Measurements from ENCODE around the gene RPS19. TPM values are rescaled to one million over a fixed set of nuclear protein-coding genes. Genes with fewer than 3 reads are reported as not detected.

RPS19 gene
- total RNA-seq, 1 experiment from 2014 or later, result 1,363 TPM

DNA sequence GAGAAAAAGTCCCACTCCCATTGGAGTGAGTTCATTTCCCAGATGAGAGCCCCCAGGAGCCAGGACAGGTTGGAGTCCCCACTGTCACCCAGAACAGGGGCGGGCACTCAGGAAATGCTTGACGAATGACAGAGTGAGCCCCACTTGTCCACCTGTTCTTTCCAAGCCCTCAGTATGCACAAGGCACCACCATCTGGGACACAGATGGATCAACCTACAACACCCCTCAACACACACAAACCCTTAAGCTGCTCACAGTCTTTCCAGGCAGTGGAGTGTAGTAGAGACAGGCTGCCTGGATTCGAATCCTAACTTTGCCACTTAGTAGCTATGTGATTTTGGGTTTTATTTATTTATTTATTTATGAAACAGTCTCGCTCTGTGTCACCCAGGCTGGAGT, 30.9 kb downstream of the RPS19 start:
- no peak for DNase-seq (ENCODE audit: low read depth in 1 of 2, low spot score in 2 of 2)
- H3K36me3 ChIP-seq, result peaks cover 63% of the 10 kb centered on the region
- H3K4me1 ChIP-seq (replicated peaks), result no peaks in the 10 kb centered on the region
- H3K27ac ChIP-seq, result no peak overlapping the region
- no peaks in the 10 kb centered on the region for H3K27me3 ChIP-seq (replicated peaks)
- H3K4me3 ChIP-seq, result no peak overlapping the region
- no peaks in the 10 kb centered on the region for H3K9me3 ChIP-seq (replicated peaks)

DNA sequence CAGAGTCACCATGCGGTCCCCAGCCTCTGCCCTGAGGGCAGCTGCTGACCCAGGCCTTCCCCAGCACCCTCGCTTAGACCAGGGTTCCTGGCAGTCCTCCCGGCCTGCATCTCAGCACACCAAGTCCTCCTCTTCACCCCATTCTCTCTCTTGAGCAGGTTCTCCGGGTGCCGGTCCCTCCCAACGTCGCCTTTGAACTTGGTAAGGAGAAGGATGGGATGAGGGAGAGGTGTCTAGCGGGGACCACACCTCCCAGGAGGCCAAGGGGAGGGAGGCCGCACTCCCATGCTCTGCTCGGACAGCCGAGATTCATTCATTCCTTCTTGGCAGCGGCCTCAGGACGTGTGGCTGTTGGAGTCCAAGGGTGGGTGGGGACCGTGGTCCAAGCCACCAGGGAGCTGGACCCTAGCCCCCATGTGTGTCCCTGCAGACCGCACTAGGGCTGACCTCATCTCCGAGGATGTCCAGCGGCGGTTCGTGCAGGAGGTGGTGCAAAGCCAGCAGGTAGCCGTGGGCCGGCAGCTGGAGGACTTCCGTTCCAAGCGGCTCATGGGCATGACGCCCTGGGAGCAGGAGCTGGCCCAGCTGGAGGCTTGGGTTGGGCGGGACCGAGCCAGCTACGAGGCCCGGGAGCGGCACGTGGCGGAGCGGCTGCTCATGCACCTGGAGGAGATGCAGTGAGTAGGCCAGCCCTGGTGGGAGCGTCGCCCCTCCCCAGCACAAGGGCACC, 32.3 kb downstream of the RPS19 start:
- Histone ChIP-seq H3K36me3 (peaks cover 64% of the 10 kb centered on the region), H3K4me3 (no peak overlapping the region), H3K27me3 (replicated peaks) (no peaks in the 10 kb centered on the region), H3K4me1 (replicated peaks) (no peaks in the 10 kb centered on the region), H3K9me3 (replicated peaks) (no peaks in the 10 kb centered on the region), H3K27ac (no peak overlapping the region)
- DNase-seq (ENCODE audit: low read depth in 1 of 2, low spot score in 2 of 2), result no peak

DNA sequence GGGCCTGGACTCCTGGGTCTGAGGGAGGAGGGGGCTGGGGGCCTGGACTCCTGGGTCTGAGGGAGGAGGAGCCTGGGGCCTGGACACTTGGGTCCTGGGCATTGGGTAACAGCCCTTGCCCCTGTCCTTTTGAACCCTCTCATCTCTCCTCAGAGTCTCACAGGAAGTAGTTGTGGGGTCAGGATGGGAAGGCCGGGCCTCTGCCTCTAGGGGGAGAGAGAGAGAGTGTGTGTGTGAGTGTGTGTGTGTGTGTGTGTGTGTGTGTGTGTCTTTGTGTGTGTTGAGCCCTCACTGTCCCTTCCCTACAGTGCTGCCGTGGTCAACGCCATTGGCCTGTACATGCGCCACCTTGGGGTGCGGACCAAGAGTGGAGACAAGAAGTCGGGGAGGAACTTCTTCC, 33.8 kb downstream of the RPS19 start:
- Histone ChIP-seq H3K27me3 (replicated peaks) (no peaks in the 10 kb centered on the region), H3K4me3 (no peak overlapping the region), H3K36me3 (peaks cover 68% of the 10 kb centered on the region), H3K9me3 (replicated peaks) (no peaks in the 10 kb centered on the region), H3K27ac (no peak overlapping the region), H3K4me1 (replicated peaks) (no peaks in the 10 kb centered on the region)
- DNase-seq (ENCODE audit: low read depth in 1 of 2, low spot score in 2 of 2), result no peak

DNA sequence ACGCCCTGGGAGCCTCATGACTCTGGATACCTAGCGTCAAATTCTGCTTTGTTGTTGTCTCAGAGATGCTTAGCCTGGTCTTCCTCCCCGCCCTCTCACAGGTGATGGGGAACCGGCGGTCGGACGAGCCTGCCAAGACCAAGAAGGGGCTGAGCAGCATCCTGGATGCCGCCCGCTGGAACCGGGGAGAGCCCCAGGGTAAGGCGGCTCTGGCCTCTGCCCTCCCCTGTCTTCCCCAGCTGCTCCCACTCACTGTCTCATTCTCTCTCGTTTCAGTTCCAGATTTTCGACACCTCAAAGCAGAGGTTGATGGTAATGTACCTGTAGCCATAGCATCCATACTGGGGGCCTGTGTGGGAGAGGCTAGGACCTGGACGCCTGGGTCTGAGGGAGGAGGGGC, 34.3 kb downstream of the RPS19 start:
- DNase-seq (ENCODE audit: low read depth in 1 of 2, low spot score in 2 of 2), result no peak
- H3K4me1 ChIP-seq (replicated peaks), result no peaks in the 10 kb centered on the region
- no peaks in the 10 kb centered on the region for H3K9me3 ChIP-seq (replicated peaks)
- no peaks in the 10 kb centered on the region for H3K27me3 ChIP-seq (replicated peaks)
- no peak overlapping the region for H3K27ac ChIP-seq
- peaks cover 67% of the 10 kb centered on the region for H3K36me3 ChIP-seq
- H3K4me3 ChIP-seq, result no peak overlapping the region

DNA sequence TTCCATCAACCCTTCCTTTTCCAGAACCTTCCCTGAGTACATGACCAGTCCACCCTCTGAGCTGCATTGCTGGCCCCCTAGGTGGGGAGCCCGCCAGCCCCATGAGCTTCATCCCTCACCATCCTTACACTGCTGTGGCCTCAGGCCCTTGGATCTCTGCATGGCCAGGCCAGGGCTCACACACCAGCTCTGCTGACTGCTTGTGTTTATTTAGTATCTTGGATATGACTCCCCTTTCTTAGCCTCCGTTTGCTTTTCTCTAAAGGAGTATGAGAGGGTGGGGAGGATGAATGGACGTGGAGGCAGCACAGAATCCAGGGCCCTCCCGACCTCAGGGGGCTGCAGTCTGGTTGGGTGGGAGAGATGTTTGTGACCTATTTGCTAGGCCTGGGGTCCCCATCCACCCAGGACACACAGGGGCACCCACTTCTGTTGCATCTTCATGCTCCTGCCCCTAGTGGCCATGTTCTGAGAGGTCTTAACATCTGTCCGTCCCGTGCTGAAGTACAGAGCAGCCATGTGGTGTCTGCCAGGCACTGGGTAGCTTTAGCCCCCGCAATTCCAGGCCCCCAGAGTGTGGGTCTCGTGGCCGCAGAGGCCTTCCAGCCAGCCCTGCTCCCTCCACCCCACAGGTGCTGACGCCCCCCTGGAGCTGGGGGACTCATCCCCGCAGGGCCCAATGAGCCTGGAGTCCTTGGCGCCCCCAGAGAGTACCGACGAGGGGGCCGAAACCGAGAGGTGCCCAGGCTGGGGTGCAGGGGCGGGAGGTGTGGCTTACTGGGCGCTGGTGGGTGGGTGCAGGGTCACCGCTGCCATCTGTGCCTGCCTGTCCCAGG, 35.9 kb downstream of the RPS19 start:
- Histone ChIP-seq H3K36me3 (peaks cover 71% of the 10 kb centered on the region), H3K27ac (no peak overlapping the region), H3K27me3 (replicated peaks) (no peaks in the 10 kb centered on the region), H3K9me3 (replicated peaks) (no peaks in the 10 kb centered on the region), H3K4me1 (replicated peaks) (no peaks in the 10 kb centered on the region), H3K4me3 (no peak overlapping the region)
- no peak for DNase-seq (ENCODE audit: low read depth in 1 of 2, low spot score in 2 of 2)

DNA sequence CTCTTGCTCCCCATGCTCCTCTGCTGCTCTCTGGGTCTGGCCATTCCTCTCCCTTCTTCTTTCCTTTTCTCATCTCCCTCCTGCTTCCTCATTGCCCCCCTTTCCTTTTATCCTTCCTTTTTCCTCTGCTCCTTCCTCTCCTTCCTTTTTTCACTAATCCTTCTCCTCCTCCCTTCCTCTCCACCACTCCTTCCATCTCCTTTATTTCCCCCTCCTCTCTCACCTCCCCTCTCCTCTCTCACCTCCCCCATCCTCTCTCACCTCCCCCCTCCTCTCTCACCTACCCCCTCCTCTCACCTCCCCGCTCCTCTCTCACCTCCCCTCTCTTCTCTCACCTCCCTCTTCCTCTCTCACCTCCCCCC, 36.5 kb downstream of the RPS19 start:
- Histone ChIP-seq H3K27me3 (replicated peaks) (no peaks in the 10 kb centered on the region), H3K27ac (no peak overlapping the region), H3K4me1 (replicated peaks) (no peaks in the 10 kb centered on the region), H3K36me3 (peaks cover 71% of the 10 kb centered on the region), H3K4me3 (no peak overlapping the region), H3K9me3 (replicated peaks) (no peaks in the 10 kb centered on the region)
- DNase-seq (ENCODE audit: low read depth in 1 of 2, low spot score in 2 of 2), result no peak

DNA sequence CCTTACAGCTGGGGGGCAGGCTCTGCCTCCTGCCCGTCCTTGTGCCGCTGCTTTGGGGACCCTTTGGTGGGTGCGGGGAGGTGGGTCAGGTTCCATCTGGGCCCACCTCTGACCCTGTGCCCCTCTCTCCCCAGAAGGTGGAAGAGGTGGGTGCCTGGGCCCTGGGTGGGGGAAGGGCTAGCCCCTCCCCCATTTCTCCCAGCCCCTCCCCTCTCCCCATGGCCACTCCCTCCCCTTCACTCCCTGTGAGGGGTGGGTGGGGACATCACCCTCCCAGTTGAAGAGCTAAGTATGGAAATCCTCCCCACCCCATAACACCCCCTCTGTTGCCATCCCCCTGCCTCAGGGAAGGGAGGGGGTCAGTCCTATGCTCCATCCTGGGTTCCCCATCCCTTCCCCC, 37.1 kb downstream of the RPS19 start:
- no peaks in the 10 kb centered on the region for H3K9me3 ChIP-seq (replicated peaks)
- no peak overlapping the region for H3K27ac ChIP-seq
- H3K4me1 ChIP-seq (replicated peaks), result no peaks in the 10 kb centered on the region
- no peak overlapping the region for H3K4me3 ChIP-seq
- DNase-seq (ENCODE audit: low read depth in 1 of 2, low spot score in 2 of 2), result no peak
- peaks cover 71% of the 10 kb centered on the region for H3K36me3 ChIP-seq
- H3K27me3 ChIP-seq (replicated peaks), result no peaks in the 10 kb centered on the region

DNA sequence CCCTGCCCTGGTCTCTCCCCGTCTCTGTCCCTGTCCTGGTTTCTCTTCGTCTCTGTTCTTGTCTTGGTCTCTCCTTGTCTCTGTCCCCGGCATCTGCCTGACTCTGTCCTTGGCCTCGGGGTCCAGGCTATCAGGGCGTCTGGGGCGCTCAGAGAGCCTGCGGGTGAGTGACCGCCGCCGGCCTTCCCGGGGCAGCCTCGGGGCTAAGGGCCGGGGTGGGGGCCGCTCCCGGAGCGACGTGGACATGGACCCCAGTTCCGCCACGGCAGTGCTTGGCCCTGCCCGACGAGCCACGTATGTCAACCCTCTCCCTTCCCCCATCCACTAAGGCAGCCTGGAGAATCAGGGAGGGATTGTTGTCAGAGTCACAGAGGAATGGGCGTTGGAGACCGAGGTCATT, 37.8 kb downstream of the RPS19 start:
- no peak for DNase-seq (ENCODE audit: low read depth in 1 of 2, low spot score in 2 of 2)
- Histone ChIP-seq H3K9me3 (replicated peaks) (no peaks in the 10 kb centered on the region), H3K4me1 (replicated peaks) (no peaks in the 10 kb centered on the region), H3K36me3 (peaks cover 71% of the 10 kb centered on the region), H3K27ac (no peak overlapping the region), H3K4me3 (no peak overlapping the region), H3K27me3 (replicated peaks) (no peaks in the 10 kb centered on the region)

DNA sequence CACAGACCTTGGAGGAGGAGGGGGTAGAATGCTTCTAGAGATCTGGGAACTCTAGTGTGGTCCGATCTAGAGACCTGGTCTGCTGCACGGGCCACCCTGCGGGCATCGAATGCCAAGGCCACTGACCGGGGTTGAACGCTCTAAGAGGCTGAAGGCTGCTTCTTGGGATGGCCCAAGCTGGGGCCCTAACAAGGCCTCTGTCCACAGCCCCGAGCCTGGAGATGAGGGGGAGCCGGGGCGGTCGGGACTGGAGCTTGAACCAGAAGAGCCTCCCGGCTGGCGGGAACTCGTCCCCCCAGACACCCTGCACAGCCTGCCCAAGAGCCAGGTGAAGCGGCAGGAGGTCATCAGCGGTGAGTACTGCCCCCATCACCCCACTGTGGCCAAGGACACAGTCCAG, 38.2 kb downstream of the RPS19 start:
- Histone ChIP-seq H3K27ac (no peak overlapping the region), H3K27me3 (replicated peaks) (no peaks in the 10 kb centered on the region), H3K4me3 (no peak overlapping the region), H3K36me3 (peaks cover 73% of the 10 kb centered on the region), H3K4me1 (replicated peaks) (no peaks in the 10 kb centered on the region), H3K9me3 (replicated peaks) (no peaks in the 10 kb centered on the region)
- no peak for DNase-seq (ENCODE audit: low read depth in 1 of 2, low spot score in 2 of 2)

DNA sequence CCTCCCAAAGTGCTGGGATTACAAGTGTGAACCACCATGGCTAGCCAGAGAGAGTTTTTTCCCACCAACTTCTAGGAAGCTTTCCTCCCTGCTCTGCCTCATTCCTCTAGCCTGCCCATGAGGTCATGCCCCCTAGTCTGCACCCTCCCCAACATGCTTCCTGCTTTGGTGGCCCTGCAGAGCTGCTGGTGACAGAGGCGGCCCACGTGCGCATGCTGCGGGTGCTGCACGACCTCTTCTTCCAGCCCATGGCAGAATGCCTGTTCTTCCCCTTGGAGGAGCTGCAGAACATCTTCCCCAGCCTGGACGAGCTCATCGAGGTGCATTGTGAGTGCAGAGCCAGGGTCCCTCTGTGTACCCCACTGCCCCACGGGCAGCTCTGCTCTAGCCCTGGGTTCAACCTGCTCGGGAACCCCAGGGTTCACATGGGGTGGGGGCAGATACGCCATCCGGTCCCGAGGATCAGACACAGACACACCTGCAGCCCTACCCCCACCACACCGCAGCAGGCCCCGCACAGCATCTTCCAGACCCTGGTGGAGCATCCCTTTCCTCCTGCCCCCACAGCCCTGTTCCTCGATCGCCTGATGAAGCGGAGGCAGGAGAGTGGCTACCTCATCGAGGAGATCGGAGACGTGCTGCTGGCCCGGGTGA, 41.8 kb downstream of the RPS19 start:
- no peak for DNase-seq (ENCODE audit: low read depth in 1 of 2, low spot score in 2 of 2)
- Histone ChIP-seq H3K4me1 (replicated peaks) (no peaks in the 10 kb centered on the region), H3K27ac (no peak overlapping the region), H3K27me3 (replicated peaks) (no peaks in the 10 kb centered on the region), H3K9me3 (replicated peaks) (no peaks in the 10 kb centered on the region), H3K36me3 (peaks cover 87% of the 10 kb centered on the region), H3K4me3 (no peak overlapping the region)

DNA sequence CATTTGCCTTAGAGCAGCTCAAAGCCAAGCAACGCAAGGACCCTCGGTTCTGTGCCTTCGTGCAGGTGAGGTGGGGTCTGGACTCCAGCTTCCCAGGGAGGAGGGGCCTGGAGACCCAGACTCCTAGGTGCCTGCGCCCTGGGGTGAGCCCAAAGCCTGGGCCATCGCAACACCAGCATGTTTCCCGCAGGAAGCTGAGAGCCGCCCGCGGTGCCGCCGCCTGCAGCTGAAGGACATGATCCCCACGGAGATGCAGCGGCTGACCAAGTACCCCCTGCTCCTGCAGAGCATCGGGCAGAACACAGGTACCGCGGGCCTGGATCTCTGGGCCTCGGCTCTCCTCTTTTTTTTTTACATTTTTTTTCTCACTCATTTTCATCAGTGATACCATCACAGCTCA, 42.5 kb downstream of the RPS19 start:
- Histone ChIP-seq H3K27me3 (replicated peaks) (no peaks in the 10 kb centered on the region), H3K36me3 (peaks cover 90% of the 10 kb centered on the region), H3K4me3 (no peak overlapping the region), H3K4me1 (replicated peaks) (no peaks in the 10 kb centered on the region), H3K27ac (no peak overlapping the region), H3K9me3 (replicated peaks) (no peaks in the 10 kb centered on the region)
- no peak for DNase-seq (ENCODE audit: low read depth in 1 of 2, low spot score in 2 of 2)

DNA sequence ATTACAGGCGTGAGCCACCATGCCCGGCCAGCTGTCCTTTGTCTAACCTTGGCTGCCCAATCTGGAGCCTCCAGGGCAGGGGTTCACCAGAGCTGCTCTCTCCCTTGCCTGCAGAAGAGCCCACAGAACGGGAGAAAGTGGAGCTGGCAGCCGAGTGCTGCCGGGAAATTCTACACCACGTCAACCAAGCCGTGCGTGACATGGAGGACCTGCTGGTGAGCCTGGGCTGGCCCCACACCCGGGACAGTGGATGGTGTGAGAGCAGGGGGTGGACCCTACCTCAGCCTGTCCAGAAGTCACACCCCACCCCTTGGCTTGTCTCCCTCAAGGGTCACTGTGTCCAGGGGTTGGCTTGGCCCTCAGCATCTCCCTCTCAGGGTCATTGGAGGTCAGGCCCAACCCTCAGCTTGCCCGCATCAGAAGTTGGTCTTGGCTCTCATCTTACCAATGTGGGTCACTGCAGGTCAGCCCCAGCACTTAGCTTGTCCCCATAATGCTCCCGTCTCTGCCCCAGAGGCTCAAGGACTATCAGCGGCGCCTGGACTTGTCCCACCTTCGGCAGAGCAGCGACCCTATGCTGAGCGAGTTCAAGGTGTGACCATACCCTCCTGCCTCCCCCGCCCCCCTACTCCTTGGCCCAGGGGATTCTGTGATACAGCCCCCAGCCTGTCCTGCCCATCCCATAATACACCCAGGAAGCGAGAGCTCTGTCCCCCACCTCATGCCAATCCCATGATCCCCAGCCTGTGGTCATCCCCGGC, 43.3 kb downstream of the RPS19 start:
- peaks cover 82% of the 10 kb centered on the region for H3K36me3 ChIP-seq

DNA sequence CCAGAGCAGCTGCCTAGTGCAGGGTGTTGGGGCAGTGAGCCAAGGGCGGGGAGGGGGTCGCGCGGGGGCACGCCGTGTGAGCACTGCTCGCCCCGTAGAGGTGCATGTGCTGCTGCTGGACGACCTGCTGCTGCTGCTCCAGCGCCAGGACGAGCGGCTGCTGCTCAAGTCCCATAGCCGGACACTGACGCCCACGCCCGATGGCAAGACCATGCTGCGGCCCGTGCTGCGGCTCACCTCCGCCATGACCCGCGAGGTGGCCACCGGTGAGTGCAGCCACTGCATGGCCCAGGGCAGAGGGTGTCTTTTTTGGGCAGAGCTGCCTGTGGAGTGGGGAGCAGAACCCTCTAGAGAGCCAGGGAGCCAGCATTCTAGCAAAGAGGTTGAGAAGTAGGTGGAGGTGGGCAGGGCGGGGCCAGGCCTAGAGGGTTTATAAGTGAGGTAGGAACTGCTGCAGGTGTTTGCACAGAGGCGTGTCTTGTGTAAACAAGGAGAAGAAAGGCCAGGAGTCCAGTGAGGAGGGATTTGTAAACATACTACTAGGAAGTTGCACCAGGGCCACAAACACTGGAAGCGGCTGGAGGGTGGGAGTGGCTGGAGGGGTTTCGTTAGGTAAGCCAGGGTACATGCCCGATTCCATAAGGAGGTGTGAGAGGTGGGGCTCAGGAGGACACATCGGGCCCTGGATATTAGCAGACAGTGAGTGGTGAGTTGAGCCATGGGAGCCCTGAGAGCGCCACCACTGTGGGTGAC, 44.2 kb downstream of the RPS19 start:
- Histone ChIP-seq H3K9me3 (replicated peaks) (no peaks in the 10 kb centered on the region), H3K27me3 (replicated peaks) (no peaks in the 10 kb centered on the region), H3K36me3 (peaks cover 74% of the 10 kb centered on the region), H3K4me3 (no peak overlapping the region), H3K4me1 (replicated peaks) (no peaks in the 10 kb centered on the region), H3K27ac (no peak overlapping the region)
- DNase-seq (ENCODE audit: low read depth in 1 of 2, low spot score in 2 of 2), result no peak

More for the DNA sequence above, 43.3 kb downstream of the RPS19 start:
- H3K4me1 ChIP-seq (replicated peaks), result no peaks in the 10 kb centered on the region
- no peak overlapping the region for H3K4me3 ChIP-seq
- no peaks in the 10 kb centered on the region for H3K9me3 ChIP-seq (replicated peaks)
- DNase-seq (ENCODE audit: low read depth in 1 of 2, low spot score in 2 of 2), result no peak
- H3K27me3 ChIP-seq (replicated peaks), result no peaks in the 10 kb centered on the region
- no peak overlapping the region for H3K27ac ChIP-seq
